HG03108 (cell line): ENCODE measurements around the gene ARL6IP5.

Source experiments
- ATAC-seq: cut with Tn5 transposase; IDR thresholded peaks from one replicate; pipeline ENCODE4 v1.9.1; 2021; ENCODE audit warnings: moderate library complexity; ENCODE audit not compliant: unreplicated experiment

ARL6IP5 gene

DNA sequence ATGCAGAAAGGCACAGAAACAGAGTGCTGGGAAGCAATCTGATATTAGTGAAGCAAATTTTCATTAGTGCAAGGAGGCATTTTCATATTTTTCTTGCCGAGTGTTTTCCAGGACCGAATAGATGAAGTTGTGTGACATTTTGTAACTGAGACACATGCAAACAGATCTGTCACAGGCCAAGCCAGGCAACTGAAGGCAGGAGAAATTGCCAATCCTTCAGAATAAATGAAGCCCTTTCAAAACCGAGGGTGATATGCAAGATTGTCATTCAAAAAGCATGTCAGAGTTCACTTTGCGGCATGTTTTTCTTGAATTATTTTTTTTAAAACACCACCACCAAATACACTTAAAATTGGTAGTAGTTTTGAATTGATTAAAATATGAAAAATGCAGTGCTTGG, 31.4 kb downstream of the ARL6IP5 start:
- ATAC-seq, result no peak

DNA sequence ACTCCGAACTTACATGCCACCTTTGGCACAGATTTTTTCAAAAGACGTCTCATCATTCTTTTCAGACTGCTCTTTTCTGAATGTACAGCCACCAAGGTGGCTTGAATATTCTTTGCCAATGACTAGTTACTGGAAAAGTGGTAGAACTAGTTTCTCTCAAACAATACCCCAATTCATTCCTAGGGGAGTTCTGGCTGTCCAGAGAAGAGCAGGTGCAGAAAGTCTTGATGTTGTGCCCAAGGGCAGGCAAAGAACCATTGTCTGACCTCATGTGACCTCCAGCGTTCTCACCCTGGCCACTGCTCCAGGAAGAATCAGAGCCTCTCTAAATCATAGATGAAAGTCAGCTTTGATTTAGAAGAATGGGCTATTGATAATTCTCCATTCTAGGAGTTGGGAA, 32.2 kb downstream of the ARL6IP5 start:
- no peak for ATAC-seq

DNA sequence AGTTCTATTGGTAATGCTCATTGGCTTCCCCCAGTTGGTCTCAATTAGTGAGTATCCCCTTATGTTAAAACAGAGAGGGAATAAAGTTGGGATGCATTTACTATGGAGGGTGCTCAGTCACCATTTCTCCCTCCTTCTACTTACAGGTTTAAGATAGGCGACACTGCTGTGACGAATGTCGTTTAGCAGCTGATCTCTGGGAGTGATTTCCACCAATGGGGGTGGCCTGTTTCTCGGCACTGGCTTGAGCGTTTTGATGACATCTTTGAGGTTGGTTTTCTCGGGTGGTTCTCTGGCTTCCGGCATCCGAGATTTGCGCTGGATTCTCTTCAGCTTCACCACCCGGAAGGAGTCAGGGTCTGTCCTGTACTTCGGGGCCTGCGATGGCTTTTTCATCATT, 33.8 kb downstream of the ARL6IP5 start:
- ATAC-seq, result no peak

DNA sequence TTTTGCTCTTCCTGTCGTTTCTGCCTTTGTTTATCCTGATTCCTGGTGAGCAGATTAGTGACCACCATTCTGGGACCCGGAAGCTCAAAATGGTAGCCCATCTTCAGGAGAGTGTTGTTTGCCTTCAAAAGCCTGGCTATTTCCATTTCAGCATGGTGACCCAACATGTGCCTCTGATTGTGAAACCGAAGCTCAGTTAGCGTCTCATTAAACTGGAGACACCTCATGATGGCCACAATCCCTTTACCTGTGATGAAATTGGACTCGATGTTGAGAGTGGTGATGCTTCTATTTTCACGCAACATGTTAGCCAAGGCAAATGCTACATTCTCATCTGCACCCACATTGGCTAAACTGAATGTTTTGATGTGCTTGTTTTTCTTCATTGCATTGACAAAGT, 34.4 kb downstream of the ARL6IP5 start:
- ATAC-seq, result no peak

DNA sequence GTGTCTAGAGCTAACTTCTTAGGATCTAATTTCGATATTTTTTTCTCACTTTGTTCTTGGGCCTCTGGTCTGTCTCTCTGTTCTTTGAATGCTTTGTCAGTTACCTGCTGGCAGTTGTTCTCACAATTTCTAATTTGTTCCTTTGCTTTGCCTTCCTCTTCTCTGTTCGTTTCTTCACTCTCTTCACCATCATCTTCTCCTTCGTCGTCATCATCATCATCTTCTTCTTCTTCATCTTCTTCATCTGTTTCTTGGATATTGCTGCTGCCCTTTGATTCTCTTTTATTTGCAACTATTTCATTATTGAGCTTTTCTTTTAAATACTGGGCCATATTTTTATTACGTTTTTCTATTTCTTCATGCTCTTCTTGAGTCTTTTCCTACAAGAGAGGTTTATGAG, 34.9 kb downstream of the ARL6IP5 start:
- no peak for ATAC-seq

DNA sequence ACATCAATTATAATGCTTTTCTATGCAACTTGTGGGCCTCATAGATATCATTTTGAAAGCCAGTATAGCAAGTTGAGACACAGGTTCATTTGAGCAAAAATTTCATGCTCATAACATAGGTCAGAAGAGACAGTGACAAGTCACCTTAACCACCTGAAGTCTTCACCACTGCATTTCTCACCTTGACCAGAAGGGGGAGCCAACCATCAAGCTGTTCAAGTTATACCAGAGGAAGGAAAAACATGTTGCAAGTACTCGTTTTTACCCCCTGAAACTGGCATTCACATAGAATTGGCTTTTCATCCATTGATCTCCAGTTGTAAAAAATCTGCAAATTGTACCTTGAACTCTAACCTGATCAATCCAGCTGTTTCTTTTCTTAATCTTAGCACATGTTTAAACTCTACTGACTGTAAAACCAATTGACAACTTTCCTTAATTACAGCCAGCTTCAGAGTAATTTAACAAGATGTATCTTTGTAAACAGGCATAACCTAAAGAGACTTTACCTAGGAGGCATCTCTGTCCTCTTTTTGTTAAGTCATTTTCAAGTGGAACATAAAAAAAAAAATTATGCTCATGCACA, 36.2 kb downstream of the ARL6IP5 start:
- ATAC-seq, result no peak

DNA sequence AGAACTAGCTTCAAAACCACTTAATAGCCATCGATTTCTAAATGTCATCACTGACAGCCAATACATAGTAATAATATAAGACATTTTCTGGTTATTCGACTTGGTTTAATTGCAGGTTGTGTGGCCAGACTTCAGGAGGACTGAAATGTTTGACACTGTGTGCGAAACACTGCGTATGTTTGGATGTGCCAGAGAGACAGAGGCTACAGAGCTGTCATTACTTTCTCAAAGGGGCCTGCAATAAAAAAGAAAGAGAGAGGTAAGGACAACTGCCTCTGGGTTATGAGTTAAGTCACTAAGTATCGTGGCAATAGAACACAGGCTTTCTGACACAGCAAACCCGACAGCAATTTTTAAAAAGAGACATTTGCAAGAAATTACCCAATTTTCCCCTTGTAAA, 36.8 kb downstream of the ARL6IP5 start:
- ATAC-seq, result no peak

DNA sequence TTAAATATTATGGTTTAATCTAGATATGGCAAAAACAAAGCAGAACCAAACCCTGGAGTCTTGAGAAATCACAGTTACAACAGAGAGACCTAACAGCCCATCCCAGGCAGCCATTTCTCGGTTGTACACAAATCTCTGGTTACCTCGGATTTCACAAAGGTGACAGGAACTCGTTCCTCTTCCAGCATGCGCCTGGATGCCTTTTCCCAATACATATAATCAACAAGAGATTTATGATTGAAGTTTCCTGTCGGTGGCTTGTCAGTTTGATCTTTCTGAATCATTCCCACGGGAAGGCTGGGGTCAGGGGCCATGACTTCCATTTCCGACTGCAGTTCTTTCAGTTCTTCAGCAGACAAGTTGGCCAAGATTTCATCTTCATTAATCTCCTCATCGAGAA, 37.2 kb downstream of the ARL6IP5 start:
- no peak for ATAC-seq

DNA sequence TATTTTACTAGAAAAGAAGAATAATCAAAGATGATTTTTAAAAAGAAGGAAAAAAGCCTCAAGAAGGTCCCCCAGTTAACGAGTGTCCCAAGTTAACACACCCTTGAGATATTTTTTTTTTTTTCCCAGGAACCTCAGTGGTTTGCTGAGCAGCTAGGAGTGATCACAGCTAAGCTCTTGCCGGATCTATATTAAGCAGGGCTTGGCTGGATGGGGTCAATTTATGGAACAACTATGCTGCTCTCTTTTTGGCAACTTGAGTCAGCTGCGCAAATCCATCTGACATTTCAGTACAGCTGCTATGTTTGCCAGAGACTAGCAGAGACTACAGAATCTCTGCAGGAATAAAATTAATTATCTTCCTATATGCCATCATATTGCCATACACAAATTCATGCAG, 37.7 kb downstream of the ARL6IP5 start, which contains the start of gene LMOD3:
Gene LMOD3 (minus strand): TSS at position 193 of the 400 bp plus-strand sequence. CDS start 209 bp downstream, outside the sequence.
- no peak for ATAC-seq

DNA sequence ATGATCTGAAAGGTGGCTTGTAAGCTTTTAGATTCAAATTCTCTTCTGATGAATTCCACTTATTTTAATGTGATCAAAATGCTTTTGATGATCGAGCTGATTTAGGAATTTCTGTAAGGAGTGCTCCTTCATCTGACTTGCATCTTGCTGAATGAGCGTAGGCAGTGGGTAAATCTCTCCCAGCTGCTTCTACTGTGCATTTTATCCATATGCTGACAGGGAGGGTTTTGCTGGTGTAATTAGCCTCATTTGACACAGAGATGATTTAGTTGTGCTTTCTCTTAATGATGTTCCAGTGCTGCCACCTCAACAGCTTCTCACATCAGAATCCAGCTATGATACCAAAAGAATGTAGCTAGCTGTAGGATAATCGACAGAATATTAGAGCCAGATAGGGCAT, 41.5 kb downstream of the ARL6IP5 start:
- no peak for ATAC-seq

DNA sequence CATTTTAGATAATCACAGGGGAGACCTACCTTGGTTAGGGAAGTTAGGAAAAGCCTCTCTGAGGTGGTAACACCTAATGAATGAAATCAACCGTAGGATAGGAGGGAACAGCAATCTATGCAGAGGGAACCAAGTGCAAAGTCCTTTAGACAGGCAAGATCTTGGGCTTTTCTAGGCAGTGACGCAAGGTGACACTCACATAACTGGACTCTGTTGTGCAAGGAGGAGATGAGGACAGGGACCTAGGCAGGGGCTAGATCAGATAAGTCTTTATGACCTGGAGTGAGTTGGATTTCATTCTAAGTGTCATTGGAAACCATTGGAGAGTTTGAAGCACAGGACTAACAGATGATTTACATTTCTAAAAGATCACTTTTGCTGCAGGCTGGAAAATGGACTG, 42.3 kb downstream of the ARL6IP5 start:
- no peak for ATAC-seq

DNA sequence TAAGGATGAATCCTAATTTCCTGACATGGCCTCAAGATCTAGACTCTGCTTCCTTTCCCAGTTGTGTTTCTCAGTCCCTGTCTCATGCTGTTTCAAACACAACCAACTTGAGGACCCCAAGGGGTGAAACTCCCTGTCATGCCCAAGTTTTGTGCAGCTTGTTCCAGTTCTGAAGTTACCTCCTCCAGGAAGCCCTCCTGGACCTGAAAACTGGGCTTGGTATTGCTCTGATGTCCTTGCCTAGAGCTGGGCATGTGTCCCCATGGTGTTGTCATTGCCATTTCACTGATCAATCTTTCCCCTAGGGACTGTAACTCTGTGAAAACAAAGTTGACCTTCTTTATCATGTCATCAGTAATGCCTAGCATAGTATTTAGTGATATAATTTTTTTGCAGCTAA, 43.8 kb downstream of the ARL6IP5 start:
- ATAC-seq, result no peak

DNA sequence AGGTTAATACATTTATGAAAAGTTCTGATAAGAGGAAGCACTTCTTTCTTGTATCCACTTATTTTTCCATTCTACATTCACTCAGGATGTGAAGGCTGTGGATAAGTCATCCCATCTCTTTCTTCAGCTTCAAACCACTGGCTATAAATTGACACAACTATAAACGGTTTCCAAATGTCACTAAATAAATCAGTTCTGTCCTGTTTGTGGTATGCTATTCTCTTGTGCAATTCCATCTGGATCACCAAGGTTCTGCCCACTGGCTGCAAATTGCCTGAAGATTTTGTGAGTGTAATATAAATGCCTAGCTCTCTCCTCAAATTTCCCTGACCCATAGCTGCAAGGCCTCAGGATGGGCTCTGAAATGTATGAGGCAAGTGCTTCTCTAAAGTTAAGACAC, 44.8 kb downstream of the ARL6IP5 start:
- no peak for ATAC-seq

DNA sequence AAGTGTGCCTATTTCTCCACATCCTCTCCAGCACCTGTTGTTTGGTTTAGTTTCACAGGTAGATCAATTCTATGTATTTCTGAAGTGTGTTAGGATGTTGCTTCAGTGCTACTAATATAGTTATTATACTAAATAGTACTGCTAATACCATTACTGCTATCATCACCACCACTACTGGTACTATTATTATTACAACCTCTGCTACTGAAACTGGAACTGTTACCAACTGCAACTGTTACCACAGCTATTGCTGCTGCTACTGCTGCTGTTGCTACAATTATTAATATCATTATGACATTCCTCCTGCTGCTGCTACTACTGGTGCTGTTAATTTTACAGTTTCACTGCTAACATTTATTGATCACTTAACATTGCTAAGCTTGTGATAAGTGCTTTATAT, 46.0 kb downstream of the ARL6IP5 start:
- ATAC-seq, result peak; percentile 93

DNA sequence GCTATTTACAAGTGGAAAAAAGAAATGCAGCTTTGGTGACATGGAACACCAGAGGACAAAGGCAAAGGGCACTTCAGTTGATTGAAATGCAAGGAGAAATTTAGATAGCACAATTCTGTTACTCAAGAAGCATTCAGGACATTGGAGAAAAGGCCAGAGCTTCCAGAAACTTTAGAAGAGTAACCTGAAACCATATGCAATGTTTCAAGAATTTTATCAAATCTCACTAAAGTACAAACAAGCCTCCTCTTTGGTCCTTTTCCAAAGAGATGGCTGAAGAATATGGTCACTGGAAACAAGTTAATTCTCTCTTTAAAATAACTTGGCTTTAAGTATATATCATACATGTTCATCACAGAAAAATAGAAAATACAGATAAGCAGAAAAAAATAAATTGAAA, 52.3 kb downstream of the ARL6IP5 start:
- ATAC-seq, result no peak

DNA sequence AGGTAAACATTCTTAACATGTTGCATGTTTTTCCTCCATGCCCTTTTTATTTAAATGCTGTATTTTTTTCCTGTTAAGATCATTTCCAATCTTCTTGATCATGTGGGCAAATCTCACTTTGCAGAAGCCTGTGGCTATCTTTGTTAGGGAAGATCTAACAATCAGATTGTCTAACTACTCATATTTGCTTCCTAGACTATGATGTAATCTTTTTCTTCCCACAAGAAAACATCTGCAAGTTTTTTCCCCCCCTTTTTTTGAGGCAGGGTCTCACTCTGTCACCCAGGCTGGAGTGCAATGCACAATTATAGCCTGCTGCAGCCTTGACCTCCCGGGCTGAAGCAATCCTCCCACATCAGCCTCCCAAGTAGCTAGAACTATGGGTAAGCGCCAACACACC, 52.7 kb downstream of the ARL6IP5 start:
- ATAC-seq, result no peak

DNA sequence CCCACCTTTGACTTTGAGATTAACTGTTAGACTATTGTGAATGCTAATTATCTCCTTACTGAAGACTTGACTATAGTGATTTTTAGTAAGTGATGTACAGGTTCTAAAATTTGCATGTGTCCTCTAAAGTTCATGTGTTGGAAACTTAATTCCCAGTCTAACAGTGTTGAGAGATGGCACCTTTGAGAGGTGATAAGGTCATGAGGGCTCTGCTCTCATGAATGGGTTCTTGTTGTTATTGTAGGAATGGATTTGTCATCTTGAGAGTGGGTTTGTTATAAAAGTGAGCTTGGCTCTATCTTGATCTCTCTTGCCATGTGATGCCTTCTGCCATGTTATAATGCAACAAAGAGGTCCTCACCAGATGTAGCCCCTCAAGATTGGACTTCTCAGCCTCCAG, 56.6 kb downstream of the ARL6IP5 start:
- no peak for ATAC-seq

DNA sequence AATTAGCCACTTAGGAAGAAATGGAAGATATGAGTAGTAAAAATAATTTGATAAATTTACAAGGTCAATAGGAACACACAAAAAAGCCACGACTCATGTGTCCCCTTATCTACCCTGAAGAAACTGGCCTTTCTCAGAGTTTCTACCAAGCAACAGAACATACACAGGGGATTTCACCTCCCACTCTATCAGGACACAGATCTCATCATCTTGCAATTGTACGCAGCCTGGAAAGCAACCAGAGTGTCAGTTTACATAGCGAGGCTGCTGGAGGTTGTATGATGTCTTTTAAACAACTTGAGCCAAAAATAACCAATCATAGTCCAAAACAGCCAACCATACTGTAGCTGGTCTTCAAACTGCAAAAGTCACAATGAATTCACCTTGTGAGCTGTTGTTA, 57.4 kb downstream of the ARL6IP5 start:
- ATAC-seq, result no peak

DNA sequence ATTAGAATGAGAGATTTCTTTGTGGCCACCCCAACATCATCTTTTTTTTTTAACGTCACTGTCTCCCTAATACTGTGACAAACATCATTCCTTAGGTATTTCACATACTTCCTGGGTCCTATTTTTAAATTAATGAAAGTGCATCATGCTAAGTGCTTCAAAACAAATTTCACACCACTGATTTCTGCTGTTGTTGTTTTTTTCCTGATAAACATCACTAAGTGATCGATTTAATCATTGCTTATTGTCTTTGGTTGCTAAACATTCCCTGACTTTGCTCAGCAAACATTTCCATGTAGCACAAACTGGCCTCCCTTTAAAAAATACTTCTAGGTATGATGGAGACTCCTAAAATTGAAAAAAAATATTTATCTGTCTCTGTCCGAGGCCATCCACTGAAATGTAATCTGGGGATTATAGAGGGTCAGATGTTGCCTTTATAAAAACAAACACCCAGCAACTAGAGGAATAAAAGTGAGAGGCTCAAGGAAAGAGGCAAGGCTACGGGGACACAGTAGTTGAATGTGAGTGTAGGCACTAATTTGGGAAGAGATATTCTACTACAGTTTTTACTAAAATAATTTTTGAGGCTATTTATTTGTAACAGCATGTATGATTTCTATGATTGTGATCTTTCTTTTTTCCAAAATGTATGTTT, 58.2 kb downstream of the ARL6IP5 start:
- no peak for ATAC-seq

DNA sequence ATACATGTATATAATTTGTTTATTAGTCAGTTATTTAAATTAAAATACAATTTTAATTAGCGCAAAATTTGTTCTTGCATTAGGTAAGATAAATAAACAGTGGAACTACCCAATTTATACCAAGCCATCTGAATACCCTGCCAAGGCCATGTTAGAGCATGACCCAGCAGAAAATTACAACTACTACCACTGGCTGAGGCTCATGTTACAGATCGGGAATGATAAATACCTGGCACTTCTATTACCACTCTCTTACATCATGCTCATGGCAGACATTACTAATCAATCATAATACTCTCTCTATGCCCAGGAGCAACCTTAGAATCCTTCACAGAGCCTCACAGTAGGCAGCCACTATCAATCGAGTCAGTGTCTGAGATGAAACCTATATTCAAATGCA, 58.9 kb downstream of the ARL6IP5 start:
- no peak for ATAC-seq

DNA sequence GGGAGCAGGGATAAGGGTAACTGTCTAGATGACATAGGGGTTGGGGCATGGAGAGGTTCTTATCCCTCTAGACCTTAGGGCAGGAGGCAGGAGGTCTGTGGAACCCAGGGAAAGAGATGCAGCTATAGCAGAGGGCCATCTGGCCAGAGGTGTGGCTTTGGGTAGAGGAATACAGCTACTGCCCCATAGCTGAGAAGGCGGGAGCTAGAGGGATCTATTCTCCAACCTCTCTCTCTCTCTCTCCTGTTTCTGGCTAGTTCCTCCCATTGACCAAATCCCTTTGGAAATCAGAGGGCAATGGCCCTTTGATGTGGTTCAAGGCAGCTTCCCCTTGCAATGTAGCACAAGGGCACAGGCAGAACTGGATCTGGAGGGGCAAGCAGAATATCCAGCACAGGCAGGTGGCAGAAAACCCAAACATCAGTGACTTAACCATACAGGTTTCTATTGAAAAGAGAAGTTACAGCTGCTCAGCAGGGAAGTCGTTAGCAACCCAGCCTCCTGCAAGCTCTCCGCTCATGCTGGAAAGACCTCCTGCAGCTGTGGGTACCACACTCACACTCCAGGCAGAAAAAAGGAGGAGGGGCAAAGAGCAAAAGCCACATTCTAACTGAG, 60.0 kb downstream of the ARL6IP5 start:
- no peak for ATAC-seq

DNA sequence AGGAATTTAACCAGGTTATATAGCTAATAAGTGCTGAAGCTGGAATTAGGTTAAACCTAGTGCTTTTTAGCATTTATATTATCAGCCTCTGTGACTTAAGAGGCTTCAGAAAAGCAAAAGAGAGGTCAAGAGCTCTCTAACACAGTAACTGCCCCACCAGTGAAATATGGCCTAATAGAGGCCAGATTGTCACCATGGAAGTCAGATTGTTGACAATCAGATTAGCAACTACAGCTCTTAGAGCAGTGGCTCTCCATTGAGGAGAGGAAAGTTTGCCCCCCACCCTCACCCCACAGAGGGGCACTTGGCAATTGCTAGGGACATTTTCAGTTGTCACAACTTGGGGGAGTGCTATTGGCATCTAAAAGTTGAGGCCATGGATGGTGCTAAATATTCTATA, 61.0 kb downstream of the ARL6IP5 start:
- no peak for ATAC-seq

DNA sequence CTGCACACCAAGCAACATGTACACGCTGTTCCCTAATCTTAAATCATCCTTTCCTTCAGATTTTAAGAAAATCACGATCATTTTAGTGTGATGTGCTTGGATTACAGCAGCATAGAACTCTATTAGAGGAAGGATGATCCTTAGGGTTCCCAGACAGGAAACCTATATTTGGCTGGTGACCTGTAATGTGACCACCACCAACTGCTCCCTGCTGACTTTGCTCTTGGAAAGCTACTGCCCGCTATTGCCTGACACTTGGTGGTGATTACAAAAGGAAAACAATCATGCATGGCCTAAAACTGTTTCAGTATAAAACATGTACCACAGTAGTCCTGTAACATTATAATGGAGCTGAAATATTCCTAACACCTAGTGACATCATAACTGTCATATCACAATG, 64.8 kb downstream of the ARL6IP5 start:
- ATAC-seq, result no peak
